WTC11 (cell line): Measurements from ENCODE around the gene TUBB1. TPM values are rescaled to one million over a fixed set of nuclear protein-coding genes. Genes with fewer than 3 reads are reported as not detected.

Source experiments
- ATAC-seq: fragments of 200-7000 bp; cut with Tn5 transposase; 2 replicates; pipeline ENCODE4 v1.10.0; 2021; ENCODE audit warnings: mild to moderate bottlenecking, moderate library complexity
- CTCF ChIA-PET: fragments of 300-600 bp; sonication (Branson Sonifier 250); formaldehyde crosslinking; loops from one replicate; lab custom pipeline; 2021; ENCODE audit warnings: antibody characterized with exemption; lab: Charles Lee
- POLR2A ChIA-PET: fragments of 350-600 bp; sonication (Branson Sonifier 250); formaldehyde crosslinking; loops from one replicate; lab custom pipeline; 2021; ENCODE audit warnings: antibody characterized with exemption; lab: Charles Lee
- DNase-seq: peaks from one replicate; pipeline ENCODE4 v3.0.0; 2021; ENCODE audit warnings: low spot score
- H3K27ac Mint-ChIP-seq: 2 replicates; pipeline ENCODE4 v1.8.0; 2021; ENCODE audit warnings: mixed read lengths
- H3K27me3 Mint-ChIP-seq: 2 replicates; pipeline ENCODE4 v1.8.0; 2021; ENCODE audit warnings: low read depth, mild to moderate bottlenecking, moderate library complexity, mixed read lengths
- H3K36me3 Mint-ChIP-seq: 2 replicates; pipeline ENCODE4 v1.8.0; 2021; ENCODE audit warnings: mixed read lengths
- H3K4me1 Mint-ChIP-seq: 2 replicates; pipeline ENCODE4 v1.8.0; 2022; ENCODE audit warnings: mixed read lengths
- H3K4me3 Mint-ChIP-seq: 2 replicates; pipeline ENCODE4 v1.8.0; 2021; ENCODE audit warnings: mild to moderate bottlenecking, moderate library complexity, mixed read lengths
- H3K9me3 Mint-ChIP-seq: 2 replicates; pipeline ENCODE4 v1.8.0; 2021; ENCODE audit warnings: mixed read lengths
- AR ChIP-seq: fragments of 250-450 bp; sonication (Bioruptor Pico); IDR thresholded peaks from 2 replicates; pipeline ENCODE4 v1.9.0; 2021; ENCODE audit warnings: mild to moderate bottlenecking
- ATF1 ChIP-seq: sonication (generic); formaldehyde crosslinking; IDR thresholded peaks from 2 replicates; pipeline ENCODE4 v1.8.1; 2023; ENCODE audit warnings: mild to moderate bottlenecking, moderate library complexity, missing genetic modification reagents
- CREM ChIP-seq: sonication (generic); formaldehyde crosslinking; IDR thresholded peaks from 2 replicates; pipeline ENCODE4 v1.8.1; 2022; ENCODE audit warnings: mild to moderate bottlenecking, missing genetic modification reagents, moderate library complexity
- ELF4 ChIP-seq: sonication (generic); formaldehyde crosslinking; IDR thresholded peaks from 2 replicates; pipeline ENCODE4 v1.8.1; 2022; ENCODE audit warnings: low read depth, mild to moderate bottlenecking, moderate library complexity, missing genetic modification reagents
- FOXP1 ChIP-seq: sonication (generic); formaldehyde crosslinking; IDR thresholded peaks from 2 replicates; pipeline ENCODE4 v1.8.0; 2022; ENCODE audit warnings: missing genetic modification reagents, mild to moderate bottlenecking, moderate library complexity, borderline replicate concordance
- GABPB1 ChIP-seq: sonication (generic); formaldehyde crosslinking; IDR thresholded peaks from 2 replicates; pipeline ENCODE4 v1.8.1; 2023; ENCODE audit warnings: mild to moderate bottlenecking, missing genetic modification reagents
- GRHL2 ChIP-seq: fragments of 250-450 bp; sonication (Bioruptor Pico); IDR thresholded peaks from 2 replicates; pipeline ENCODE4 v1.8.0; 2022; ENCODE audit warnings: mild to moderate bottlenecking, moderate library complexity; ENCODE audit not compliant: insufficient replicate concordance, severe bottlenecking
- MXD4 ChIP-seq: fragments of 250-450 bp; sonication (Bioruptor Pico); IDR thresholded peaks from 2 replicates; pipeline ENCODE4 v1.8.0; 2021; ENCODE audit warnings: mild to moderate bottlenecking, moderate library complexity, borderline replicate concordance
- NR3C1 ChIP-seq: sonication (generic); formaldehyde crosslinking; conservative IDR thresholded peaks from 2 replicates; pipeline ENCODE4 v1.8.1; 2023; ENCODE audit warnings: low read depth, mild to moderate bottlenecking, missing genetic modification reagents
- ZNF232 ChIP-seq: sonication (generic); formaldehyde crosslinking; IDR thresholded peaks from 2 replicates; pipeline ENCODE4 v1.8.0; 2022; ENCODE audit warnings: mild to moderate bottlenecking, missing genetic modification reagents
- ZNF425 ChIP-seq: fragments of 250-450 bp; sonication (Bioruptor Pico); conservative IDR thresholded peaks from 2 replicates; pipeline ENCODE4 v1.9.0; 2021; ENCODE audit warnings: mild to moderate bottlenecking
- ZNF532 ChIP-seq: fragments of 250-450 bp; sonication (Bioruptor Pico); IDR thresholded peaks from 2 replicates; pipeline ENCODE4 v1.9.0; 2021; ENCODE audit warnings: mild to moderate bottlenecking, borderline replicate concordance
- total RNA-seq: library from RNA; stranded (reverse); gene quantifications from 3 replicates; pipeline ENCODE4 v1.2.3, GENCODE V29; 2021
- TF ChIP-seq, protein P1 (sequence below): sonication (generic); formaldehyde crosslinking; IDR thresholded peaks from 2 replicates; pipeline ENCODE4 v1.8.1; 2022; ENCODE audit warnings: low read depth, missing genetic modification reagents, borderline replicate concordance
- TF ChIP-seq, protein P2 (sequence below): sonication (generic); formaldehyde crosslinking; conservative IDR thresholded peaks from 2 replicates; pipeline ENCODE4 v1.8.1; 2022; ENCODE audit warnings: mild to moderate bottlenecking, missing genetic modification reagents
- TF ChIP-seq, protein P3 (sequence below): sonication (generic); formaldehyde crosslinking; IDR thresholded peaks from 2 replicates; pipeline ENCODE4 v1.8.1; 2023; ENCODE audit warnings: mild to moderate bottlenecking, missing genetic modification reagents

The TUBB1 gene
- total RNA-seq, 1 experiment from 2014 or later = not detected

DNA sequence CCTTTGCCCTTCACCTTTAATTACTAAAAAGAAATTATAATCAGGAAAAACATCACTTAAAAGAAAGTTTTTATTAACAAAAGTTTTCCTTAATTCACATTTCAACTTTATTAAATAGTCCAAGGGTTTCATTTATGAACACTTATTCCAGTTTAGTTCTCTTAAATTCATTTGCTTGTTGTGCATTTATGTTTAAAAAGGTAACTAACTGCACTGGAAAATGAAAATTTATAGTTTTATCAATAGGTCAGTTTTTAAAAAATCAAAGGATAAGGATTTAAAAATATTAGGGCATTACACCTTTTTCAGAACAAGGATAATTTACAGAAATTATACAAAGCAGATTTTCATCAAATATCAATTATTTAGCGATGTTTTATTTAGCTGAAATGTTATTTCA lies 13.9 kb downstream of the TUBB1 start:
- ChIA-PET POLR2A (no interaction called here), CTCF (interaction anchor here (1.0 to 1.5 kb wide), 3 partner anchors 163 to 189 kb away, joined by 3 to 10 read pairs (median 5); no protein-coding TSS in a partner anchor)
- Mint-ChIP-seq H3K4me1 (peaks cover 28% of the 10 kb centered on the region), H3K36me3 (peaks cover 71% of the 10 kb centered on the region), H3K27me3 (peaks cover 37% of the 10 kb centered on the region), H3K4me3 (peak overlapping the region; percentile 75), H3K27ac (no peak overlapping the region), H3K9me3 (no peaks in the 10 kb centered on the region)
- DNase-seq (no peak), ATAC-seq (no peak)
- TF ChIP-seq NR3C1 (CRISPR knock-in tag) (no peak), FOXP1 (no peak), ZNF532 (no peak), MXD4 (no peak), ZNF232 (CRISPR knock-in tag) (no peak), ATF1 (no peak), ELF4 (CRISPR knock-in tag) (no peak), AR (CRISPR knock-in tag) (no peak)
- TF ChIP-seq, protein P1, sequence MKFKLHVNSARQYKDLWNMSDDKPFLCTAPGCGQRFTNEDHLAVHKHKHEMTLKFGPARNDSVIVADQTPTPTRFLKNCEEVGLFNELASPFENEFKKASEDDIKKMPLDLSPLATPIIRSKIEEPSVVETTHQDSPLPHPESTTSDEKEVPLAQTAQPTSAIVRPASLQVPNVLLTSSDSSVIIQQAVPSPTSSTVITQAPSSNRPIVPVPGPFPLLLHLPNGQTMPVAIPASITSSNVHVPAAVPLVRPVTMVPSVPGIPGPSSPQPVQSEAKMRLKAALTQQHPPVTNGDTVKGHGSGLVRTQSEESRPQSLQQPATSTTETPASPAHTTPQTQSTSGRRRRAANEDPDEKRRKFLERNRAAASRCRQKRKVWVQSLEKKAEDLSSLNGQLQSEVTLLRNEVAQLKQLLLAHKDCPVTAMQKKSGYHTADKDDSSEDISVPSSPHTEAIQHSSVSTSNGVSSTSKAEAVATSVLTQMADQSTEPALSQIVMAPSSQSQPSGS (CRISPR knock-in tag) = no peak
- TF ChIP-seq, protein P2, sequence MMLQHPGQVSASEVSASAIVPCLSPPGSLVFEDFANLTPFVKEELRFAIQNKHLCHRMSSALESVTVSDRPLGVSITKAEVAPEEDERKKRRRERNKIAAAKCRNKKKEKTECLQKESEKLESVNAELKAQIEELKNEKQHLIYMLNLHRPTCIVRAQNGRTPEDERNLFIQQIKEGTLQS (CRISPR knock-in tag) = no peak
- TF ChIP-seq, protein P3, sequence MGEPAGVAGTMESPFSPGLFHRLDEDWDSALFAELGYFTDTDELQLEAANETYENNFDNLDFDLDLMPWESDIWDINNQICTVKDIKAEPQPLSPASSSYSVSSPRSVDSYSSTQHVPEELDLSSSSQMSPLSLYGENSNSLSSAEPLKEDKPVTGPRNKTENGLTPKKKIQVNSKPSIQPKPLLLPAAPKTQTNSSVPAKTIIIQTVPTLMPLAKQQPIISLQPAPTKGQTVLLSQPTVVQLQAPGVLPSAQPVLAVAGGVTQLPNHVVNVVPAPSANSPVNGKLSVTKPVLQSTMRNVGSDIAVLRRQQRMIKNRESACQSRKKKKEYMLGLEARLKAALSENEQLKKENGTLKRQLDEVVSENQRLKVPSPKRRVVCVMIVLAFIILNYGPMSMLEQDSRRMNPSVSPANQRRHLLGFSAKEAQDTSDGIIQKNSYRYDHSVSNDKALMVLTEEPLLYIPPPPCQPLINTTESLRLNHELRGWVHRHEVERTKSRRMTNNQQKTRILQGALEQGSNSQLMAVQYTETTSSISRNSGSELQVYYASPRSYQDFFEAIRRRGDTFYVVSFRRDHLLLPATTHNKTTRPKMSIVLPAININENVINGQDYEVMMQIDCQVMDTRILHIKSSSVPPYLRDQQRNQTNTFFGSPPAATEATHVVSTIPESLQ (CRISPR knock-in tag) = no peak

- CTCF ChIA-PET = interaction anchor here (1.0 kb wide), 1 partner anchor 189 kb away, joined by 3 read pairs; no protein-coding TSS in a partner anchor
- peaks cover 69% of the 10 kb centered on the region for H3K36me3 Mint-ChIP-seq
- H3K4me1 Mint-ChIP-seq = peaks cover 25% of the 10 kb centered on the region
- TF ChIP-seq ZNF532 = no peak
- no peak for TF ChIP-seq CREM (CRISPR knock-in tag)
- TF ChIP-seq GABPB1 = no peak
- TF ChIP-seq GRHL2 (CRISPR knock-in tag) = no peak
- no peak for TF ChIP-seq ZNF425
Measured at GRCh38 chr20:59033616-59034165, 14.5 kb downstream of the TUBB1 start.

More at GRCh38 chr20:59033616-59034165, 14.5 kb downstream of the TUBB1 start:
- DNase-seq (no peak), ATAC-seq (no peak)
- peaks cover 31% of the 10 kb centered on the region for H3K27me3 Mint-ChIP-seq
- H3K9me3 Mint-ChIP-seq = no peaks in the 10 kb centered on the region
- POLR2A ChIA-PET = no interaction called here
- H3K27ac Mint-ChIP-seq = no peak overlapping the region
- no peak overlapping the region for H3K4me3 Mint-ChIP-seq
